ENCODE results near the gene NFKBIE. TPM values are rescaled to one million over a fixed set of nuclear protein-coding genes. Genes with fewer than 3 reads are reported as not detected.

The NFKBIE gene
- total and polyA plus RNA-seq, 2 of the 13 experiments (the other 11 are each of a cell fraction or from before 2014, with no cell fraction given): 6.7 to 14.5 TPM

DNA sequence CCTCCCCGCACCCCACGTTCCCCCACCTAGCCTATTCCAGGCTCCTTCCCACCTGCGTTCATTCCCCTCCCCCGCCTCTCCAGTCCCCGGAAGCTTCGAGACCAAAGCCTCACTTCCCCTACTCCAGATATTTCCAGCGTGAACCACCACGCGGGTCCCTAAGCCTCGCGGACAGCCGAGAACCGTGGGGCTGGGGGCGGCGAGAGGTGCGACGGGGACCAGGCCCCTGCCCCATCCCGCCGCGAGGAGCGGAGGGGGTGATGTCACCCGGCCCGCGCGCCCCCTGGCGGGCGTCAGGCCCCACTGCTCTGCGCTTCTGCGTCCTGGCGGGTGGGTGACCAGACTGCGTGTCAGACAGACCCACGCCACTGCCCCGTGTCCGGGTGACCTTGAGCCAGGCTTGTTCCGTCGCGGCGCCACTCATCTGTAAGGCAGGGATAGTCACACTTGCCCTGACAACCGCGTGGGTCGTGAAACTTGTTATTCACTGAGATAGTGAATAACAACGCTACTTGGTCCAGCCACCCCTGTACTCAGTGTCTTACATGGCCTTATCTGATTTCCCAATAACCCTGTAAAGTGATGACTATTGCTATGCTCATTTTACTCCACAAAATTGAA lies 27.4 kb downstream of the NFKBIE start (continued):
- TF ChIP-seq ZNF280D (CRISPR knock-in tag; IDR thresholded peaks at IDR 0.05) (no peak), SP4 (CRISPR knock-in tag; IDR thresholded peaks at IDR 0.05) (peak; percentile 3; the same call in 1 of the 2 replicates), ZNF510 (CRISPR knock-in tag; IDR thresholded peaks at IDR 0.05; ENCODE audit: low read depth) (no peak), ZNF484 (CRISPR knock-in tag; IDR thresholded peaks at IDR 0.05; ENCODE audit: borderline replicate concordance, low read depth) (no peak), ARNTL (CRISPR knock-in tag; IDR thresholded peaks at IDR 0.05) (peak; percentile 42; the same call in 1 of the 2 replicates), PHF20 (CRISPR knock-in tag; IDR thresholded peaks at IDR 0.05) (peak; percentile 37; the same call in 1 of the 2 replicates), HMG20A (CRISPR knock-in tag; IDR thresholded peaks at IDR 0.05; ENCODE audit: borderline replicate concordance) (no peak), GFI1 (CRISPR knock-in tag; IDR thresholded peaks at IDR 0.05; ENCODE audit: borderline replicate concordance) (peak; percentile 44; the same call in 1 of the 2 replicates), ZHX1 (CRISPR knock-in tag; IDR thresholded peaks at IDR 0.05; ENCODE audit: low read depth) (peak; percentile 71; the same call in 1 of the 2 replicates), ZC3H13 (CRISPR knock-in tag; IDR thresholded peaks at IDR 0.05) (peak; percentile 88), ZNF777 (CRISPR knock-in tag; IDR thresholded peaks at IDR 0.05) (no peak), SNRNP70 (IDR thresholded peaks at IDR 0.05; ENCODE audit: low read depth, low read length) (no peak), ZSCAN29 (CRISPR knock-in tag; conservative IDR thresholded peaks at IDR 0.05) (0 out of 2 replicates have a peak, but pooled peaks have one; percentile 7), ZBTB21 (CRISPR knock-in tag; IDR thresholded peaks at IDR 0.05) (no peak)
- TF ChIP-seq, protein P1, sequence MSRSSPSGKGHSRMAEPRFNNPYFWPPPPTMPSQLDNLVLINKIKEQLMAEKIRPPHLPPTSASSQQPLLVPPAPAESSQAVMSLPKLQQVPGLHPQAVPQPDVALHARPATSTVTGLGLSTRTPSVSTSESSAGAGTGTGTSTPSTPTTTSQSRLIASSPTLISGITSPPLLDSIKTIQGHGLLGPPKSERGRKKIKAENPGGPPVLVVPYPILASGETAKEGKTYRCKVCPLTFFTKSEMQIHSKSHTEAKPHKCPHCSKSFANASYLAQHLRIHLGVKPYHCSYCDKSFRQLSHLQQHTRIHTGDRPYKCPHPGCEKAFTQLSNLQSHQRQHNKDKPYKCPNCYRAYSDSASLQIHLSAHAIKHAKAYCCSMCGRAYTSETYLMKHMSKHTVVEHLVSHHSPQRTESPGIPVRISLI (CRISPR knock-in tag; IDR thresholded peaks at IDR 0.05; ENCODE audit: borderline replicate concordance): 0 out of 2 replicates have a peak, but pooled peaks have one; percentile 45
- TF ChIP-seq, protein P2, sequence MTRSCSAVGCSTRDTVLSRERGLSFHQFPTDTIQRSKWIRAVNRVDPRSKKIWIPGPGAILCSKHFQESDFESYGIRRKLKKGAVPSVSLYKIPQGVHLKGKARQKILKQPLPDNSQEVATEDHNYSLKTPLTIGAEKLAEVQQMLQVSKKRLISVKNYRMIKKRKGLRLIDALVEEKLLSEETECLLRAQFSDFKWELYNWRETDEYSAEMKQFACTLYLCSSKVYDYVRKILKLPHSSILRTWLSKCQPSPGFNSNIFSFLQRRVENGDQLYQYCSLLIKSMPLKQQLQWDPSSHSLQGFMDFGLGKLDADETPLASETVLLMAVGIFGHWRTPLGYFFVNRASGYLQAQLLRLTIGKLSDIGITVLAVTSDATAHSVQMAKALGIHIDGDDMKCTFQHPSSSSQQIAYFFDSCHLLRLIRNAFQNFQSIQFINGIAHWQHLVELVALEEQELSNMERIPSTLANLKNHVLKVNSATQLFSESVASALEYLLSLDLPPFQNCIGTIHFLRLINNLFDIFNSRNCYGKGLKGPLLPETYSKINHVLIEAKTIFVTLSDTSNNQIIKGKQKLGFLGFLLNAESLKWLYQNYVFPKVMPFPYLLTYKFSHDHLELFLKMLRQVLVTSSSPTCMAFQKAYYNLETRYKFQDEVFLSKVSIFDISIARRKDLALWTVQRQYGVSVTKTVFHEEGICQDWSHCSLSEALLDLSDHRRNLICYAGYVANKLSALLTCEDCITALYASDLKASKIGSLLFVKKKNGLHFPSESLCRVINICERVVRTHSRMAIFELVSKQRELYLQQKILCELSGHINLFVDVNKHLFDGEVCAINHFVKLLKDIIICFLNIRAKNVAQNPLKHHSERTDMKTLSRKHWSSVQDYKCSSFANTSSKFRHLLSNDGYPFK (CRISPR knock-in tag; IDR thresholded peaks at IDR 0.05; ENCODE audit: borderline replicate concordance): peak; percentile 36; the same call in 1 of the 2 replicates
- TF ChIP-seq, protein P3, sequence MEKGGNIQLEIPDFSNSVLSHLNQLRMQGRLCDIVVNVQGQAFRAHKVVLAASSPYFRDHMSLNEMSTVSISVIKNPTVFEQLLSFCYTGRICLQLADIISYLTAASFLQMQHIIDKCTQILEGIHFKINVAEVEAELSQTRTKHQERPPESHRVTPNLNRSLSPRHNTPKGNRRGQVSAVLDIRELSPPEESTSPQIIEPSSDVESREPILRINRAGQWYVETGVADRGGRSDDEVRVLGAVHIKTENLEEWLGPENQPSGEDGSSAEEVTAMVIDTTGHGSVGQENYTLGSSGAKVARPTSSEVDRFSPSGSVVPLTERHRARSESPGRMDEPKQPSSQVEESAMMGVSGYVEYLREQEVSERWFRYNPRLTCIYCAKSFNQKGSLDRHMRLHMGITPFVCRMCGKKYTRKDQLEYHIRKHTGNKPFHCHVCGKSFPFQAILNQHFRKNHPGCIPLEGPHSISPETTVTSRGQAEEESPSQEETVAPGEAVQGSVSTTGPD (CRISPR knock-in tag; IDR thresholded peaks at IDR 0.05): no peak

Measured in HepG2 (cell line).